HG03039 (cell line): ENCODE results near the gene IQCM.
"Not testable (repeated sequence)": the region's sequence is repeated elsewhere in the genome, so short reads cannot be mapped to it uniquely, and the experiment has no call there.

Experiments used
- ATAC-seq: cut with Tn5 transposase; IDR thresholded peaks from one replicate; pipeline ENCODE4 v1.9.1; 2021; ENCODE audit warnings: mild to moderate bottlenecking, moderate library complexity; ENCODE audit not compliant: unreplicated experiment

The IQCM gene

DNA sequence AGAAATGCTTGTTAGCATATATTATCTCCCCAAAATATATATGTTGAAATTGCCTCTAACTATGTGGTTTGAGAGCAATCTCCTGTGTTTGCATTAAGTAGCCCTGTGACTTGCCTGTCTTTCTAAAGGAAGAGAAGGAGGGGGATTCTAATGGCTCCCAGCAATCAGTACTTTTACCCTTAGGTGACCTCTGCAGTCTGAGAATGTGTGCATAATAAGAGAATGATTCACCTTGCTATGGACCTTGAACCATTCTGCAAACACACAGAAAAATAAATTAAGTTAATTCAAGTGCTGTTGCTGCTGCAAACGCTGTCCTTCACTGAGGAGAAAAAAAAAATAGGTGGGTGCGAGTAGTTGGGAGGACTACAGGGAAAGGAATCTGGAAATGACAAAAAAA, 322.2 kb downstream of the IQCM start:
- no peak for ATAC-seq

DNA sequence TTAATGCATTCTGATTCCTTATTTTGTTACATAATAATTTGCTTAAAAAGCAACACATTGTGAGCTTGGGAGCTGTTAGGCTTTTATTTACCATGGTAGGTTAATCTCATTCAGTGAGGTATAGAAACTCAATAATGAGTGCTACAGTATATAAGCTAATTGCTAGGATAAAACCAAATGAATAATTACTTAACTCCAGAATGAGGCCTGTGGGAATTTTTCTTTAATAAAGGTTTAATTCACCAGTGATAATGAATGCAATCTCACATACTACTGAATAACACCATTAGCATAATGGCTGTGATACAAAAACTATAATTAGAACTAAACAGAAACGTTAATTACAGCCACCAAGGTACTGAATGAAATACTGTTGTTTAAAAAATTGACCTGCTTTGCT, 326.3 kb downstream of the IQCM start:
- no peak for ATAC-seq

DNA sequence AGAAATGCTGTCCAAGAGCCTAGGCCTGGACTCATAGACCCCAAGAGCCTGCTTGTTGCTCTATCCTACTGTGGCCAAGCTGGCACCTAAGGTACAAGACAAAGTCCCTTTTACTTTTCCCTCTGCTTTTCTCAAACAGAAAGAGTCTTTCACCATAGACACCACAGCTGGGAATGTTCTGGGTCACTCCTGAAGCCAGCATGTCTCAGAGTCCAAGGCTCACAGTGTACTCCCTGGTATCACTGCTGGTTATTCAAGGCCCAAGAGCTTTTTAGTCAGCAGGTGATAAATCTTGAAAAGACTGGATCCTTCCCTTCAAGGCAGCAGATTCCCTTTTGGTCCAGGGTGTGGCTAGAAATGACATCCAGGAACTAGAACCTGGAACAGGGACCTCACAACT, 328.8 kb downstream of the IQCM start:
- ATAC-seq = no peak

DNA sequence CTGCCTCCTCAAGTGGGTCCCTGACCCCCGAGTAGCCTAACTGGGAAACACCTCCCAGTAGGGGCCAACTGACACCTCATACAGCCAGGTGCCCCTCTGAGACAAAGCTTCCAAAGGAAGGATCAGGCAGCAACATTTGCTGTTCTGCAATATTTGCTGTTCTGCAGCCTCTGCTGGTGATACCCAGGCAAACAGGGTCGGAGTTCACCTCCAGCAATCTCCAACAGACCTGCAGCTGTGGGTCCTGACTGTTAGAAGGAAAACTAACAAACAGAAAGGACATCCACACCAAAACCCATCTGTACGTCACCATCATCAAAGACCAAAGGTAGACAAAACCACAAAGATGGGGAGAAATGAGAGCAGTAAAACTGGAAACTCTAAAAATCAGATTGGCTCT, 347.0 kb downstream of the IQCM start:
- not testable (repeated sequence) for ATAC-seq

DNA sequence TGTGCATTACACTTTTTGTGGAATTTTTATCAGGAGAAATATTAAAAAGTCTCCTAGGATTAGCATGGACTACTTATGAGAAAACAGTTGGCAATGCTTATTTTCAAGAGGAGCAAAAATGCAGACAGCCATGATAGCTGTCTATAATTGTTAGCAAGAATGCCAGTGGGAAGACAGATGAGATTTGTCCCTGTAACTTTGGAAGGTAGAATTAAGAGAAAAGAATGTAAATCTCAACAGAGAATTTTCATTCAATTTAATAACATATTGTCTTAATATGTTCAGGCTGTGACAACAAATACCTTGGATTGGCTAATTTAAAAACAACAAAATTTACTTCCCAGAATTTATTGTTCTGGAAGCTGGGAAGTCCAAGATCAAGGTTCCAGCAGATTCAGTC, 349.2 kb downstream of the IQCM start:
- no peak for ATAC-seq

DNA sequence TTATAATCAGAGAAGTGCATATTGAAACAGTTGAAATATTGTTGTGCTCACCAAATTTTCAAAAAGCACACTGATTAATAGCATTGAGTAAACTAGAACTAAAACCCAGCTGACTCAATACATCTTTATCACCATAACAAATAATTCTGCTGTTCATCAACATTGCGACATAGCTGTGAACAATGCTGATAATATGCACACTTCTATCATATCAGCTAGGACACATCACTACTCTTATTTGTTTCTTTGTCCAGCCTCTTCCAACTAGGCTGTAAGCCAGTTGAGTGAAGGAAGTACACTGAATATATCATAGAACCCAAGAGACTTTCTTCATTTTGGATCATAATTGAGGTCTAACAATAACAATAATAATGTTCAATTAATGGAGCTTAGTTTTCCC, 349.7 kb downstream of the IQCM start:
- ATAC-seq = no peak

DNA sequence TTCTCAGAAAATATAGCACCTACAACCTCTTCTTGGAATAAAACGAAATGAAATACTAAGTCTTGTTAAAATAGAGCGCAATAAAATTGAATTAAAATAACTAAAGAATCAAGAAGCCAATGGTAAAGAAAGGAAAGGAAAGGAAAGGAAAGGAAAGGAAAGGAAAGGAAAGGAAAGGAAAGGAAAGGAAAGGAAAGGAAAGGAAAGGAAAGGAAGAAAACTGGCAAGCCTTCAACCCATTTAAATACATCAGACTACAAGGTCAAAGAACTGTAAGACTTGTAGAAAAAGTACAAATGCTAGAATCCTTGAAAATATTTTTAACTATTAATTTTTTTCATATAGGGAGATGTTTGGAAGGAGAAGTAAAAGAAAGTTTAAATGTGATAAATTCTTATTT, 372.1 kb downstream of the IQCM start:
- no peak for ATAC-seq

DNA sequence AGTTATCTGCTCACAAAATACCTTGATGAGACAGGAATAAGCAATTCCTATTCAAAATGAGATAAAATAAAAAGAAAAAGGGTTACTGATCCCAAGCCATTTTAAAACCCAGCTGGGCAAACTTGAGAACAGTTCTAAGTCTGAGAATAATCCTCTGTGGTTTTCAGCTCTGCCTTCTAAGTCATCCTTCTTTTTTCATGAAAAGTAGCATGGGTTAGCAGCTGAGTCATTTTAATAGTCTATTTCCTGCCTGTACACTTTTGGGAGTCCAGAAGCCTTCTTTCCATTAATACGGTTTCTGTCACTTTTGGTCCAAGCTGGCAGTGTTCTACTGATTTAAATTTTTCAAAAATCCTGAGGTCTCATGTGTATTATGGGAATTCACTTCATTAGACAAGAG, 374.3 kb downstream of the IQCM start:
- no peak for ATAC-seq

DNA sequence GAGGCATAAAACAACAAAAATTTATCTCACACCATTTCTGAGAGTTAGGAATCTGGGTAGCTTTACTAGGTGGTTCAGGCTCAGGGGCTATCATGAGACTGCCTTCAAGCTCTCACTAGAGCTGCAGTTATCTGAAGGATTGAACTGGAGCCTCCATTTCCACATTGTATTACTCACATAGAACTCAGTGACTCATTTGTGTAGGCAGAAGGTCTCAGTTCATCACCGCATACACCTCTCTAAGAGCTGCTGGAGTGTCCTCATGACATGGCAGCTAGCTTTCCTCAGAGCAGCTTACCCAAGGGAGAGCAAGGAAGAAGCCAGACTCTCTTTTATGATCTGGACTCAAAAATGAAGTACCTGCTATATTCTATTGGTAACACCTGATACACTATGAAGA, 389.2 kb downstream of the IQCM start:
- ATAC-seq = no peak

DNA sequence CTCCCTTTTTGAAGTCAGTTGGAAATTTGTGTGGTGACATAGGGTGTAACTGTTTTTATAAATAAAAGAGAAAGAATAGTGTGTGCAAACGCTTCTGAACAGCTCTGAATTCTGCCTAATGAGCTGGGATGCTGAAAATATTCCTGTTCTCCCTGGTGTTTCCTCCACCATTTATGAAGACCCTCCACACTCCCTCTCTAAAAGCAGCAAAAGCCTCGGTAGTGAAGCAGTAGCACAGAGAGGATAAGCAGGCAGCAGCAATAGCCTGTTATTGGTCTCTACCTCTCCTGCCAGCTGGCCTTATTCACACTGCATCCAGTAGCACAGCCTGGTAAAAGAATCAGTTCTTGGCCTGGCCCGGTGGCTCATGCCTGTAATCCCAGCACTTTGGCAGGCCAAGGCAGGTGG, 406.1 kb downstream of the IQCM start:
- no peak for ATAC-seq

DNA sequence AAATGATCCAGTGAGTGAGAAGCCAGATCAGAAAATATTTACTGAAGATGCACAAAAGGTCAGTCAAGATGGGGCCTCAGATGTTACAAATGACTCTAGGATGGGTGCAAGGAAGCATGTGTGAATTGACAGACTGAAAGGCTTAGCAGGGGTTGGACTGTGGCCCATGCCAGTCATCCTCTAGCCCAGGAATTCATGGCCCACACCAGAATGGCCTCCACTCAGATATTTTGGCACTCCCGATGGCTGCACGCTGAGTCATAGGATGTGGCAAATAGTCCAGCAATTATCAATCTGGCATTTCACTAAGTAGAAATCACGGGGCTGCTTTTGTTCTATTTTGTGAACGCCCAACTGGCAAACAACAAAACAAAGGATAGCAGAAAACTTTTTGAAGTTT, 406.5 kb downstream of the IQCM start:
- ATAC-seq = no peak

DNA sequence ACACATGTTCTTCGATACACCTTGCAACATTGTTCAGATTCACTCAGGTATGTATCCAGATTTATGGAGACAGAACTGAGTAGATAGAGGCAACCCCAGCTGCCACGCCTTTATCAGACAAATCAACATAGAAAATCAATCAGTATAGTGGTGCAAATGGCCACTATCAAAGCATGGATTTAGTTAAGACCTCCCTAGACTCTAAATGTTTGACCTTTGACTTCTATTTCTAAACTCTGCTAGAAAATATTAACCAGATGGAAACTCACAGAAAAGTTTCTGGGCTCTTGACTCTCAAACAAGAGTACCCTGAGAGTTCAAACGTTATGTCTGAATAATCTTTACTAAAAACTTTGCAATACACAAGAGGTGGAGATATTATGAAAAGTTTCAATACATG, 411.5 kb downstream of the IQCM start:
- ATAC-seq = no peak

DNA sequence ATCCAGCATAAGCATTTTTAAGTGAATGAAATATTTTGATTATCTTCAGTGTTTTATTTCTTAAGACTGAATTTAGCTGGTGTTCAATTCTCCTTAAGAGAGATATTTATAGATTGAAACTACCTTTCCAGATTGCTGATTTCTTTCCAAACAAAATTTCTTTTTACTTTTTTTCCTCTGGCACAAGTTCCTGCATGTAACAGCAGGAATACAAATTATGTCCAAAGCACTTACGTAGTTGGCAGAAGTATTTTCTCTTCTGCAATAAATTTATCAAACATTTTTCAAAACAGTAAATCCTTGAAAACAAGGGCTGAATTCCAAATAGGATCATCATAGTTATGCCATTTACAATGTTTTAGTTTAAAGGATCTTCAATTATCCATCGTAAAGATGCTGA, 412.6 kb downstream of the IQCM start:
- ATAC-seq = no peak

DNA sequence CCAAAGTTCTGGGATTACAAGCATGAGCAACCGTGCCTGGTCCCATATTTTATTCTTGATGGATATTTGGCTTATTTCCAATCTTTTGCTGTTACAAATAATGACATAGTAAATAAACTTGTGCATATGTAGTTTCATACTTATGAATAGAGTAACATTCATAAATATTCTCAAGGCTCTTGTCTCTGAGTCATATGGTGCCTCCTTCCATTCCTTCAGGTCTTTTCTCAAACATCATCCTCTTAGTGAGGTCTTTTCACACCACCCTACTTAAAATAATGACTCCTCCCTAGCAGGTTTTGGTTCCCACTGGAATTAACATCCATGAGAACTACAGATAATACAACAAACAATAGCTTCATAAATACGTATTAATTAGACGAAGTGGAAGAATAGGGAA, 416.6 kb downstream of the IQCM start:
- ATAC-seq = no peak

DNA sequence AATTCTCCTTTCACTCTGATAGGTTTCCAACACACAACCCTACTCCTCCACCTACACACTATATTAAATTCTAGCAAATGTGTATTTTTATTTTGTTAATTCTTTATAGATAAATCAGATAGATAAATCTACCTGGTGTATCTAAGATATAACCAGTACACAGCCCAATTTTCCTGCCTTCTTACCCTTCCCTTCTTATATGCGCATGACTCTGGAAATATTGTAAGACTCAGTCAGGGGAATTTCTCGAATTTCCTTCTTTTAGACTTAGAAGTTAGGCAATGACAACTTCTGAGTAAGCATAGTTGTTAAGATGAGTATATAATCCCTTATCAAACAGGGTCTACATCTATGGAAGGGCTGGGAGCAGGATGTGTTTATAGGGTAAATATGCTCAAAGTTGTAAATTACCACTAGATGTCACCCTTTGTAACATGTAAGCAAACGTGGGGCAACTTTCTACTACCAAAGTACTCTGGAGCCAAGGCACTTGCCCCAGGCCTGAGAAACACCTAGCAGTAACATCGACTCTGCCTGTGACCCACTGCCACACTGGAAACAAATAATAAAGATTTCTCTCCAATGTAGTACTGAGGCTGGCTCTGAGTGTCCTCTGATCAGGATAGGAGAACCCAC, 444.7 kb downstream of the IQCM start:
- ATAC-seq = peak; percentile 72

DNA sequence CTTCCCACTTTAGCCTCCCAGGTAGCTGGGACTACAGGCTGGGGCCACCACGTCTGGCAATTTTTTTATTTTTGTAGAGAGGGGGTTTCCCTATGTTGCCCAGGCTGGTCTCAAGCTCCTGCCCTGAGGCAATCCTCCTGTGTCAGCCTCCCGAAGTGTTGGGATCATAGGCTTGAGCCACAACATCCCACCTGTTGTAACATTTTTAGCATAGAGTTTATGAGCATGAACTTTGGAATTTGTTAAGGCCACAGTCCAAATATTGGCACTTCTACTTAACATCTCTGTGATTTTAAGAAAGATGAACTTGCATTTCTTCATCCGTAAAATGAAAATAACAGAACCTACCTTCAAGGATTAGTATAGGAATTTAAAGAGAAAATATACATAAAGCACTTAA, 445.6 kb downstream of the IQCM start:
- ATAC-seq = no peak

DNA sequence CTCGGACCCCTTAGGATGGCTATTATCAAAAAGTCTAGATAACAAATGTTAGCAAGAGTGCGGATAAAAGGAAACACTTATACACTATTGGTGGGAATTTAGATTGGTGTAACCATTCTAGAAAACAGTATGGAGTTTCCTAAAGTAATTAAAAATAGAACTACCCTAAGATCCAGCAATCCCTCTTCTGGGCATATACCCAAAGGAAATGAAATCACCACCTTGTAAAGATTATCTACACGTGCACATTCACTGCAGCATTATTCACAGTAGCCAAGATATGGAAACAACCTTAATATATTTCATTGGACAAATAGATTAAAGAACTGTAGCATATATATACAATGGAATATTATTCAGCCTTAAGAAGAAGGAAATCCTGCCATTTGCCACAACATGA, 462.4 kb downstream of the IQCM start:
- no peak for ATAC-seq

DNA sequence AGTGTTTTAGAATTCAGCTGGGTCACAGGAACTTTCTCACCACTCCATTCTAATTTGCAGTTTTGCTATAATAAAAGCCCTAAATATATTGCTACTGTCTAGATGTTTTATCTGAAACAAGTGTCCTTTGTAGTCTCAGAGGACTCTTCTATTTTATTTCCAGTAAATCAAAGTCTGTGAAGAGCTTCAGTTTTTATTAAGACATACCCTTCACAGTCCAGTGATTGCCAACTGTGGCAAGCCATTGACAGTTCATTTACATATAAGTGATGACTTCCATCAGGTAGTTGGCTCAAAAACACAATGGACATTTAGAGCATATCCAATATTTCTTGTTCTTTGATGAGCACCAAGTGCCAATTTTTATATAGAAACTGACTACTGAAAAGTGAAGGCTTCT, 466.1 kb downstream of the IQCM start:
- no peak for ATAC-seq

DNA sequence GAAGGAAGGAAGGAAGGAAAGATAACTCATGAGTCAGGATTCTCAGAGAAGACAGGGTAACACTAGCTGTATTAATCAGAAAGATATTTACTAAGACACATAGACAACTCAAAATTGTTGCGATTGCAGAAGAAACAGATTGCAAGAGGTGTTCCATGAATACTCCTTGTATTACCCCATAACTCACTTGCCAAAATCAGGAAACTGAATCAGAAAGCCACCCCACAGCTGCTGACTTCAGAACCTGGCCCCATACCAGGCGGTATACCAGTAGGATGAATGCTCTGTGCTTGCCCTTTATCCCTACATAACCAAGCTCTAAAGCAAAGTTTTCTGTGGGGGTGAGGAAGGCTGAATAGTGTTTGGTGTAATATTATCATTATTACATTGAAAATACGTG, 468.5 kb downstream of the IQCM start:
- no peak for ATAC-seq

DNA sequence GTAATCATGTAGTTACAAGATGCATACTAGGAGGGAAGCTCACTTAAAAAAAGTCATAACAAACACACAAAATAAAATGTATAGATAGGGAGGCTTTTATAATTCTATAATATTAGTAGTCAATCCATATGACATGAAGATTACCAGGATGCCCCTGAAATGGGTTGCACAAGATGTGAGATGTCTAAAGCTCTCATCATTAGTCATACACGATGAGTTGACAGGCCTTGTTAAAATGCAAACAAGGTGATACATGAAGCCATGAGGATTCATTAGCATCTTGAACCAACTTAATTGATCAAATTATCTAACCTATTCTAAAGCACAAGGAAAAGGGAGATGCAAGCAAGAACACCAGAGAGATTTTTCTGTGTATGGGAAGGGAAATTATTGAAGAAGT, 470.2 kb downstream of the IQCM start:
- no peak for ATAC-seq

DNA sequence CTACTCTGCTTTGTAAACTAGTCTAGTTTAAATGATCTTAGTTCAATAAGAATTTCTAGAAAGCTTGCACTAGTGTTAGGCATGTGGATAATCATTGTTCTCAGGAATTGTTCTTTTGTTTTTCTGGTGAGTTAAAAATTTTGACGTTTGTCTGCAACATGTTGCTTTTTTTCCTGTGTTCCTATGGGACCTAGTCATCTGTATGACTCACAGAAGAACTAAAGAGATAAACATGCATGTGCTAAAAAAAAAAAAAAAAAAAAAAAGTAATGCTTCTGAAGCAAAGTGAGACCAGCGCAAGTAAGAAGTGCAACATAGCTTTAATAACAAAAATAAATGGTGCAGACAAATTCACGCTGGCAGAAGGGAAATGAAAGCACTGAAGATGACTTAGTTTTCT, 471.2 kb downstream of the IQCM start:
- no peak for ATAC-seq

DNA sequence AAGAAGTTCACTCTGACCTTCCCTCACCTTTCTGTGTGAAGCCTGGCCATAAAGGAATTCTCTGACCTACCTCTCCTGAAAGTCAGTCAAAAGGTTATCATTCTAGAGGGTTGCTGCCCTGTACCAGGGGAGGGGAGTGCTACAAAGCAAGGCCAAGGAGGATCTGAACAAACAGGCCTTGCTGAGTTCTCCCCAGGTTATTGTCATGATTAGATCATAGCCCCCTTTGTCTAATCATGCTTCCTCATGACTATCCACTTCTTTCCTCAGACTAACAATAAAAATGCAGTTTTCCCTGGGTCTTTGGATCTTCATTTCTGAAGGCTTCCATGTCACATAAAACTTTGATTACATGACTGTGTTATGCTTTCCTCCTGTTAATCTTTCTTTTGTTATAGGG, 472.0 kb downstream of the IQCM start:
- no peak for ATAC-seq

DNA sequence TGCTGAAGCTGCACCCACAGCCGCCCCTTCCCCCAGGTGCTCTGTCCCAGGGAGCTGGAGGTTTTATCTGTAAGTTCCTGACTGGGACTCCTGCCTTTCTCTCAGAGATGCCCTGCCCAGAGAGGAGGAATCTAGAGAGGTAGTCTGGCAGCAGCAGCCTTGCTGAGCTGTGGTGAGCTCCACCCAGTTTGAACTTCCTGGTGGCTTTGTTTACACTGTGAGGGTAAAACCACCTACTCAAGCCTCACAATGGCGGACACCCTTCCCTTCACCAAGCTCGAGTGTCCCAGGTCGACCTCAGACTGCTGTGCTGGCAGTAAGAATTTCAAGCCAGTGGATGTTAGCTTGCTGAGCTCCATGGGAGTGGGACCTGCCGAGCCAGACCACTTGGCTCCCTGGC, 474.5 kb downstream of the IQCM start:
- not testable (repeated sequence) for ATAC-seq

DNA sequence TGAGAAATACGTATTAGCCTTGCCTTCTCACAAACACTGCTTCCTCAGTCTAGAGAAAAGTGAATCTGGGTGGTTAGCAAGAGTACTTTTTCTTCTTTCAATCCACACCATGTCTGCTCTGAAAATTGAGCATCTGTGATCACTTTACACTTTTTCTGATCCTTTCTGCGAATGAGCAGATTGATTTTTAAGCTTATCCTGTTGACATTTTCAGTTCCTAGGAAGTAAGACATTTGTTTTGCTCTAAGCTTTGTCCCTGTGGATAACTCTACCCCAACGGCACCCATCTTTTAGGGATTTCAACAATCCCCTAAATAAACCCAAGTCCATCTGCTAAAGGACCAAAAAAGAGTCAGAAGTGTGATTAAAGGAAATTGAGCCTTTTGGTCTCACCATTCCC, 487.5 kb downstream of the IQCM start:
- no peak for ATAC-seq
